ENCODE data around the gene PPME1.

- no peak for TF ChIP-seq POLR2A (IDR thresholded peaks at IDR 0.05; ENCODE audit: low read depth, low read length)
- TF ChIP-seq TAF1 (IDR thresholded peaks at IDR 0.05; ENCODE audit: borderline replicate concordance, low read depth, low read length) = no peak
- no peak for TF ChIP-seq POLR2AphosphoS5 (IDR thresholded peaks at IDR 0.05; ENCODE audit: low read depth, low read length)
Measured at GRCh38 chr11:74238243-74238642, 67.2 kb downstream of the PPME1 start.
